KMS-11 (cell line): ENCODE results near the gene CRKL.
"Not testable (repeated sequence)": the region's sequence is repeated elsewhere in the genome, so short reads cannot be mapped to it uniquely, and the experiment has no call there.

Source experiments
- H2AFZ ChIP-seq: fragments of 200-600 bp; sonication (generic); 2 replicates; pipeline ENCODE4 v1.6.1; 2016; ENCODE audit warnings: antibody characterized with exemption, mixed run types, low read depth
- H3K27ac ChIP-seq: fragments of 200-600 bp; sonication (generic); 2 replicates; pipeline ENCODE4 v1.6.1; 2016; ENCODE audit warnings: mild to moderate bottlenecking, mixed run types
- H3K27me3 ChIP-seq: fragments of 200-600 bp; sonication (generic); 2 replicates; pipeline ENCODE4 v1.6.1; 2017; ENCODE audit warnings: mild to moderate bottlenecking, low read depth, mixed run types, moderate library complexity; ENCODE audit not compliant: insufficient read depth
- H3K36me3 ChIP-seq: fragments of 200-600 bp; sonication (generic); 2 replicates; pipeline ENCODE4 v1.6.1; 2017; ENCODE audit warnings: mild to moderate bottlenecking, mixed run types; ENCODE audit not compliant: insufficient read depth
- H3K4me1 ChIP-seq: fragments of 200-600 bp; sonication (generic); 2 replicates; pipeline ENCODE4 v1.6.1; 2016; ENCODE audit warnings: mild to moderate bottlenecking, low read depth, mixed run types; ENCODE audit not compliant: poor library complexity, severe bottlenecking
- H3K4me2 ChIP-seq: fragments of 200-600 bp; sonication (generic); 2 replicates; pipeline ENCODE4 v1.7.0; 2016; ENCODE audit warnings: mild to moderate bottlenecking, mixed run types
- H3K4me3 ChIP-seq: fragments of 200-600 bp; sonication (generic); IDR thresholded peaks from 2 replicates; pipeline ENCODE4 v1.6.1; 2017; ENCODE audit warnings: low read depth, low read length, mixed read lengths; ENCODE audit not compliant: insufficient read depth
- H3K79me2 ChIP-seq: fragments of 200-600 bp; sonication (generic); 2 replicates; pipeline ENCODE4 v1.6.1; 2016; ENCODE audit warnings: low read depth, mixed run types; ENCODE audit not compliant: insufficient read depth
- H3K9ac ChIP-seq: fragments of 200-600 bp; sonication (generic); 2 replicates; pipeline ENCODE4 v1.6.1; 2016; ENCODE audit warnings: mild to moderate bottlenecking, mixed run types
- H4K20me1 ChIP-seq: fragments of 200-600 bp; sonication (generic); 2 replicates; pipeline ENCODE4 v1.6.1; 2016; ENCODE audit warnings: mild to moderate bottlenecking, mixed run types; ENCODE audit not compliant: insufficient read depth
- CTCF ChIP-seq: fragments of 200-600 bp; sonication (generic); conservative IDR thresholded peaks from 2 replicates; pipeline ENCODE4 v1.6.1; 2017; ENCODE audit warnings: low read depth, mild to moderate bottlenecking, antibody characterized with exemption, low read length, moderate library complexity, mixed read lengths

The CRKL gene

GRCh38 chr22:20928573-20928967 lies 11.4 kb downstream of the CRKL start:
- no peak for TF ChIP-seq CTCF
- Histone ChIP-seq H3K27me3 (no peaks in the 10 kb centered on the region), H2AFZ (no peak overlapping the region), H3K27ac (no peak overlapping the region), H3K4me2 (no peak overlapping the region), H4K20me1 (peaks cover 49% of the 10 kb centered on the region), H3K9ac (no peak overlapping the region), H3K36me3 (no peaks in the 10 kb centered on the region), H3K4me1 (peaks cover 6% of the 10 kb centered on the region), H3K79me2 (peaks cover 96% of the 10 kb centered on the region), H3K4me3 (no peak overlapping the region)

- H3K9ac ChIP-seq = no peak overlapping the region
- H3K4me2 ChIP-seq = no peak overlapping the region
- H3K79me2 ChIP-seq = peaks cover 96% of the 10 kb centered on the region
- H3K27me3 ChIP-seq = no peaks in the 10 kb centered on the region
- no peak for TF ChIP-seq CTCF
- H3K4me1 ChIP-seq = peaks cover 7% of the 10 kb centered on the region
- no peaks in the 10 kb centered on the region for H3K36me3 ChIP-seq
- H2AFZ ChIP-seq = no peak overlapping the region
- H4K20me1 ChIP-seq = peaks cover 39% of the 10 kb centered on the region
- no peak overlapping the region for H3K4me3 ChIP-seq
- no peak overlapping the region for H3K27ac ChIP-seq
These were observed 12.8 kb downstream of the CRKL start for GRCh38 chr22:20930004-20930403.

- H3K79me2 ChIP-seq = peaks cover 96% of the 10 kb centered on the region
- not testable (repeated sequence) for H3K4me2 ChIP-seq, H3K27me3 ChIP-seq, H3K27ac ChIP-seq, H3K9ac ChIP-seq, H3K36me3 ChIP-seq, H3K4me1 ChIP-seq, H3K4me3 ChIP-seq, H2AFZ ChIP-seq
- peaks cover 35% of the 10 kb centered on the region for H4K20me1 ChIP-seq
These were observed 13.2 kb downstream of the CRKL start for GRCh38 chr22:20930435-20930834.

- H3K9ac ChIP-seq = no peak overlapping the region
- no peaks in the 10 kb centered on the region for H3K36me3 ChIP-seq
- no peak overlapping the region for H3K27ac ChIP-seq
- no peaks in the 10 kb centered on the region for H3K27me3 ChIP-seq
- H3K4me2 ChIP-seq = no peak overlapping the region
- peaks cover 96% of the 10 kb centered on the region for H3K79me2 ChIP-seq
- H3K4me1 ChIP-seq = peaks cover 14% of the 10 kb centered on the region
- H2AFZ ChIP-seq = no peak overlapping the region
- TF ChIP-seq CTCF = no peak
- H3K4me3 ChIP-seq = no peak overlapping the region
- peaks cover 37% of the 10 kb centered on the region for H4K20me1 ChIP-seq
These were observed 14.0 kb downstream of the CRKL start for GRCh38 chr22:20931126-20931654.

GRCh38 chr22:20933910-20934309 lies 16.7 kb downstream of the CRKL start:
- H3K27me3 ChIP-seq = no peaks in the 10 kb centered on the region
- H3K4me2 ChIP-seq = no peak overlapping the region
- no peak for TF ChIP-seq CTCF
- peaks cover 51% of the 10 kb centered on the region for H4K20me1 ChIP-seq
- no peak overlapping the region for H3K9ac ChIP-seq
- no peak overlapping the region for H3K4me3 ChIP-seq
- H3K79me2 ChIP-seq = peaks cover 96% of the 10 kb centered on the region
- H3K27ac ChIP-seq = no peak overlapping the region
- H3K4me1 ChIP-seq = peaks cover 12% of the 10 kb centered on the region
- no peaks in the 10 kb centered on the region for H3K36me3 ChIP-seq
- H2AFZ ChIP-seq = no peak overlapping the region

GRCh38 chr22:20935049-20935448 lies 17.8 kb downstream of the CRKL start:
- peaks cover 57% of the 10 kb centered on the region for H4K20me1 ChIP-seq
- H3K9ac ChIP-seq, H3K36me3 ChIP-seq, H3K27me3 ChIP-seq, H3K4me3 ChIP-seq, H3K4me2 ChIP-seq, H3K27ac ChIP-seq, H2AFZ ChIP-seq: not testable (repeated sequence)
- peaks cover 98% of the 10 kb centered on the region for H3K79me2 ChIP-seq
- peaks cover 16% of the 10 kb centered on the region for H3K4me1 ChIP-seq

GRCh38 chr22:20935780-20936539 lies 18.8 kb downstream of the CRKL start:
- H4K20me1 ChIP-seq = peaks cover 59% of the 10 kb centered on the region
- H3K4me1 ChIP-seq = peaks cover 22% of the 10 kb centered on the region
- not testable (repeated sequence) for H3K4me3 ChIP-seq, H3K4me2 ChIP-seq, H2AFZ ChIP-seq, H3K27ac ChIP-seq, H3K27me3 ChIP-seq, H3K36me3 ChIP-seq, H3K9ac ChIP-seq
- peaks cover 98% of the 10 kb centered on the region for H3K79me2 ChIP-seq
